Endothelial cell of umbilical vein (primary cell): ENCODE measurements around the gene RASGEF1C. TPM values are rescaled to one million over a fixed set of nuclear protein-coding genes. Genes with fewer than 3 reads are reported as not detected.

ENCODE experiments used
- BruUV-seq: library from RNA; stranded (reverse); fragments of 400-500 nt; replicated peaks from 2 replicates; lab custom pipeline; 2021; lab: Mats Ljungman, UMichigan
- CTCF ChIA-PET: fragments of 300-600, 350-600 bp; sonication (Branson Sonifier 250); formaldehyde crosslinking; loops from one replicate; lab custom pipeline; 2021; ENCODE audit warnings: antibody characterized with exemption, inconsistent platforms; lab: Charles Lee
- POLR2A ChIA-PET: fragments of 300-600, 350-600 bp; sonication (Branson Sonifier 250); formaldehyde crosslinking; loops from one replicate; lab custom pipeline; 2021; ENCODE audit warnings: antibody characterized with exemption, inconsistent platforms; lab: Charles Lee
- DNase-seq: peaks from one replicate; pipeline ENCODE4 v3.0.0-alpha.2; 2011; ENCODE audit warnings: low read depth, low spot score
- FAIRE-seq: peaks from 2 replicates; lab custom pipeline; 2011; peaks lifted over from hg19 to GRCh38; lab: Jason Lieb, UNC
- H2AFZ ChIP-seq: 2 replicates; pipeline ENCODE4 v1.6.0; 2012; ENCODE audit warnings: low read depth, low read length, control low read depth, inconsistent platforms
- H3K27ac ChIP-seq: 2 replicates; pipeline ENCODE4 v1.5.1; 2011; ENCODE audit warnings: low read depth, mild to moderate bottlenecking, control low read depth, low read length, moderate library complexity; ENCODE audit not compliant: insufficient read depth
- H3K27me3 ChIP-seq, 2 experiments: 2 replicates each; pipeline versions ENCODE4 v1.6.0 to v1.6.1; 2011; ENCODE audit warnings: low read length in 2 of 2, mixed read lengths in 1 of 2; ENCODE audit not compliant: control insufficient read depth in 2 of 2, insufficient read depth in 2 of 2
- H3K36me3 ChIP-seq, 2 experiments: 2 replicates in 1 of 2; 3 replicates in 1 of 2; pipeline ENCODE4 v1.5.1; 2011; ENCODE audit warnings: low read length in 2 of 2, mild to moderate bottlenecking in 1 of 2, moderate library complexity in 1 of 2; ENCODE audit not compliant: control insufficient read depth in 2 of 2, insufficient read depth in 2 of 2; ENCODE audit errors: extremely low read depth in 1 of 2
- H3K4me1 ChIP-seq: 3 replicates; pipeline ENCODE4 v1.5.1; 2011; ENCODE audit warnings: mild to moderate bottlenecking, low read length; ENCODE audit not compliant: control insufficient read depth, insufficient read depth; ENCODE audit errors: extremely low read depth
- H3K4me2 ChIP-seq: 2 replicates; pipeline ENCODE4 v1.6.1; 2011; ENCODE audit warnings: low read length, control low read depth, mixed read lengths; ENCODE audit not compliant: insufficient read depth
- H3K4me3 ChIP-seq, 3 experiments: fragments of 200-600 bp in 1 of 3; sonication (generic), shearing (Covaris generic) in 1 of 3; replicated peaks in 1 of 3; 2 replicates each; pipeline ENCODE4 v1.5.1; 2011 to 2016; ENCODE audit warnings: control low read depth in 3 of 3, low read length in 3 of 3, mild to moderate bottlenecking in 2 of 3, inconsistent platforms in 1 of 3, low read depth in 1 of 3, moderate library complexity in 1 of 3; ENCODE audit not compliant: insufficient read depth in 1 of 3
- H3K79me2 ChIP-seq: 2 replicates; pipeline ENCODE4 v1.6.0; 2012; ENCODE audit warnings: low read length, inconsistent platforms; ENCODE audit not compliant: control insufficient read depth, insufficient read depth
- H3K9ac ChIP-seq: replicated peaks from 2 replicates; pipeline ENCODE3; 2011; ENCODE audit warnings: low read length, control low read depth; ENCODE audit not compliant: insufficient read depth; ENCODE audit errors: extremely low read depth
- H3K9me1 ChIP-seq: replicated peaks from 3 replicates; pipeline ENCODE4 v1.6.0; 2011; ENCODE audit warnings: mild to moderate bottlenecking, low read length; ENCODE audit not compliant: control insufficient read depth, insufficient read depth; ENCODE audit errors: extremely low read depth
- H3K9me3 ChIP-seq: replicated peaks from 2 replicates; pipeline ENCODE4 v1.5.1; 2012; ENCODE audit warnings: low read length, inconsistent platforms; ENCODE audit not compliant: control insufficient read depth, insufficient read depth
- H4K20me1 ChIP-seq: replicated peaks from 2 replicates; pipeline ENCODE3; 2011; ENCODE audit warnings: mild to moderate bottlenecking, low read length; ENCODE audit not compliant: control insufficient read depth, insufficient read depth; ENCODE audit errors: extremely low read depth
- EZH2 ChIP-seq: IDR thresholded peaks from 2 replicates; pipeline ENCODE4 v1.6.1; 2012; ENCODE audit warnings: borderline replicate concordance, low read depth, mild to moderate bottlenecking, moderate library complexity, low read length, inconsistent platforms; ENCODE audit not compliant: severe bottlenecking
- POLR2AphosphoS5 ChIP-seq: IDR thresholded peaks from 2 replicates; pipeline ENCODE4 v1.6.1; 2012; ENCODE audit warnings: low read depth, mild to moderate bottlenecking, control low read depth, low read length, moderate library complexity; ENCODE audit not compliant: insufficient read depth
- dilution Hi-C: fragments of 300-500 bp; cut with MboI; formaldehyde crosslinking; loops from one replicate; pipeline ENCODE4 v1.15.0; 2019; ENCODE audit warnings: low sequenced_read_pairs; ENCODE audit not compliant: extremely low pct_ligation_motif_present
- intact Hi-C: fragments of 100-400 bp; cut with micrococcal nuclease; formaldehyde crosslinking; loops from one replicate; pipeline ENCODE4 v1.10.0; 2022
- polyA plus RNA-seq, 4 experiments: library from polyadenylated mRNA; depleted of rRNA in 3 of 4; stranded (reverse) in 3 of 4; unstranded in 1 of 4; fragments of >200 nt; gene quantifications; 2 replicates each; pipeline versions ENCODE4 v1.2.1 to v1.2.3, GENCODE V29; 2011 to 2012; ENCODE audit warnings: missing spikeins in 1 of 4
- total RNA-seq: library from RNA; stranded (reverse); gene quantifications from 2 replicates; pipeline ENCODE4 v1.2.3, GENCODE V29; 2021
- TF ChIP-seq, protein P1 (sequence below), 2 donors: IDR thresholded peaks; 1 replicate in 1 of 2; 2 replicates in 1 of 2; pipeline ENCODE4 v1.5.1; 2011; ENCODE audit warnings: low read length in 2 of 2, mild to moderate bottlenecking in 2 of 2, moderate library complexity in 2 of 2, control low read depth in 1 of 2, inconsistent platforms in 1 of 2, low read depth in 1 of 2; ENCODE audit not compliant: insufficient read depth in 1 of 2; ENCODE audit errors: extremely low read depth in 1 of 2

The RASGEF1C gene
- total and polyA plus RNA-seq, 2 donors (not counting 3 experiments of a cell fraction or from before 2014, with no cell fraction given), result not detected

DNA sequence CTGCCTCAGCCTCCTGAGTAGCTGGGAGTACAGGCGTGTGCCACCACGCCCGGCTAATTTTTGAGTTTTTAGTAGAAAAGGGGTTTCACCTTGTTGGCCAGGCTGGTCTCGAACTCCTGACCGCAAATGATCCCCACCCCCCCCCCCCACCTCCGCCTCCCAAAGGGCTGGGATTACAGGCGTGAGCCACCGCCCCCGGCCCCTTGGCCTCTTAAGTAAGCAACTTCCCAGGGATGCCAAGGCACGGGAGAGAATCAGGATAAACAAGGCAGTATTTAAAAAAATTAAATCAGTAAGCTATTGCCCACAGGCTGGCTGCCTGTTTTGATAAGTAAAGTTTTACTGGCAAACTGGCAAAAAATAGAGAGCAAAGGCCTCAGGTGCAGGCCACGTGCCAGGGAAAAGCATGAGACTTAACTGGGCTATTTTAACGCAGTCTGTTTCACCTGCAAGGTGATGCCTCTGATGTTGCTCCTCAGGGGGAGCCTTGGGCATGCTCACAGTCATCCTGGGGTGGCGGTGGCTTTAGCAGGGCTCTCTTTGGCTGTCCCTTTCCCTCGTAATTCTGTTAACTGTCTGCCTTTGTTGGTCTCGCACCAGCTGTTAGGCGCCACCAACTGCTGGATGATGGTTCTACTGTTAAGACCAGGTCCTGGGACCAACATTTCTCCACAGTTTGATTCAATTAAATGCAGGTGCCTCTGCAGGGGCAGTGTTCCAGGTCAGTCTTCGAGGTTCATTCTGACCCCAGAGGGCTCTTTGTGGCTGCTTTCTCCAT lies 118.1 kb downstream of the RASGEF1C start:
- H3K27me3 ChIP-seq, result peaks cover 0 to 3% of the 10 kb centered on the region in 2 experiments
- no peak overlapping the region for H3K4me2 ChIP-seq
- peak overlapping the region; percentile 94 for H3K9ac ChIP-seq
- BruUV-seq, result no TSS peak
- intact Hi-C loops (loop anchor here (1.0 to 10.0 kb wide), 8 partner anchors 20 to 536 kb away; partner anchors contain the start of genes MRNIP, RNF130 and RUFY1), dilution Hi-C loops (no loop called here)
- no peaks in the 10 kb centered on the region for H4K20me1 ChIP-seq
- H3K9me1 ChIP-seq, result no peaks in the 10 kb centered on the region
- H3K4me1 ChIP-seq, result peaks cover 4% of the 10 kb centered on the region
- H3K36me3 ChIP-seq, result no peaks in the 10 kb centered on the region
- DNase-seq (peak; percentile 43), FAIRE-seq (peak; percentile 78)
- POLR2A ChIA-PET, result no interaction called here
- TF ChIP-seq POLR2AphosphoS5 (no peak), EZH2 (no peak)
- TF ChIP-seq, protein P1, sequence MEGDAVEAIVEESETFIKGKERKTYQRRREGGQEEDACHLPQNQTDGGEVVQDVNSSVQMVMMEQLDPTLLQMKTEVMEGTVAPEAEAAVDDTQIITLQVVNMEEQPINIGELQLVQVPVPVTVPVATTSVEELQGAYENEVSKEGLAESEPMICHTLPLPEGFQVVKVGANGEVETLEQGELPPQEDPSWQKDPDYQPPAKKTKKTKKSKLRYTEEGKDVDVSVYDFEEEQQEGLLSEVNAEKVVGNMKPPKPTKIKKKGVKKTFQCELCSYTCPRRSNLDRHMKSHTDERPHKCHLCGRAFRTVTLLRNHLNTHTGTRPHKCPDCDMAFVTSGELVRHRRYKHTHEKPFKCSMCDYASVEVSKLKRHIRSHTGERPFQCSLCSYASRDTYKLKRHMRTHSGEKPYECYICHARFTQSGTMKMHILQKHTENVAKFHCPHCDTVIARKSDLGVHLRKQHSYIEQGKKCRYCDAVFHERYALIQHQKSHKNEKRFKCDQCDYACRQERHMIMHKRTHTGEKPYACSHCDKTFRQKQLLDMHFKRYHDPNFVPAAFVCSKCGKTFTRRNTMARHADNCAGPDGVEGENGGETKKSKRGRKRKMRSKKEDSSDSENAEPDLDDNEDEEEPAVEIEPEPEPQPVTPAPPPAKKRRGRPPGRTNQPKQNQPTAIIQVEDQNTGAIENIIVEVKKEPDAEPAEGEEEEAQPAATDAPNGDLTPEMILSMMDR (IDR thresholded peaks at IDR 0.05; ENCODE audit: extremely low read depth in 1 of 2, insufficient read depth in 1 of 2, low read depth in 1 of 2, low read length in 2 of 2), result peak; percentile 18 to 39
- CTCF ChIA-PET, result interaction anchor here (0.7 to 3.3 kb wide), 15 partner anchors 10 to 413 kb away, joined by 3 to 11 read pairs (median 4); partner anchors contain the start of genes RASGEF1C and RNF130
- H3K79me2 ChIP-seq, result no peaks in the 10 kb centered on the region
- peak overlapping the region; percentile 88 for H2AFZ ChIP-seq
- H3K27ac ChIP-seq, result no peak overlapping the region
- H3K4me3 ChIP-seq, result no peak overlapping the region
- no peaks in the 10 kb centered on the region for H3K9me3 ChIP-seq
